Small intestine (tissue), 7 donors: Measurements from ENCODE around the gene NRN1L. TPM values are rescaled to one million over a fixed set of nuclear protein-coding genes. Genes with fewer than 3 reads are reported as not detected.

ENCODE experiments used
- DNase-seq, 2 donors: peaks; one replicate each; pipeline versions ENCODE4 v3.0.0 to v3.0.0-alpha.2; 2013
- FAIRE-seq: peaks from 2 replicates; lab custom pipeline; 2012; peaks lifted over from hg19 to GRCh38; lab: Jason Lieb, UNC
- H3K27ac ChIP-seq, 3 donors: one replicate each; pipeline ENCODE4 v1.5.1; 2013; ENCODE audit warnings: low read length in 2 of 3, mild to moderate bottlenecking in 2 of 3, control low read depth in 1 of 3, inconsistent platforms in 1 of 3, low read depth in 1 of 3, moderate library complexity in 1 of 3
- H3K27me3 ChIP-seq, 3 donors: one replicate each; pipeline ENCODE4 v1.6.1; 2013; ENCODE audit warnings: low read length in 3 of 3, inconsistent platforms in 1 of 3; ENCODE audit not compliant: control insufficient read depth in 3 of 3, insufficient read depth in 3 of 3
- H3K36me3 ChIP-seq, 3 donors: one replicate each; pipeline ENCODE4 v1.6.1; 2013; ENCODE audit warnings: low read length in 3 of 3, inconsistent platforms in 1 of 3, low read depth in 1 of 3, mild to moderate bottlenecking in 1 of 3, moderate library complexity in 1 of 3; ENCODE audit not compliant: control insufficient read depth in 3 of 3, insufficient read depth in 2 of 3
- H3K4me1 ChIP-seq, 3 donors: one replicate each; pipeline ENCODE4 v1.6.1; 2013; ENCODE audit warnings: low read length in 2 of 3, inconsistent platforms in 1 of 3, low read depth in 1 of 3, mild to moderate bottlenecking in 1 of 3, moderate library complexity in 1 of 3; ENCODE audit not compliant: control insufficient read depth in 3 of 3, insufficient read depth in 2 of 3
- H3K4me3 ChIP-seq, 3 donors: one replicate each; pipeline ENCODE4 v1.5.1; 2013; ENCODE audit warnings: low read length in 3 of 3, control low read depth in 1 of 3, inconsistent platforms in 1 of 3, low read depth in 1 of 3, mild to moderate bottlenecking in 1 of 3, moderate library complexity in 1 of 3
- H3K9me3 ChIP-seq, 2 donors: one replicate each; pipeline ENCODE4 v1.6.1; 2013; ENCODE audit warnings: low read depth in 1 of 2, low read length in 1 of 2; ENCODE audit not compliant: control insufficient read depth in 2 of 2, insufficient read depth in 1 of 2
- WGBS, 3 donors: extraction: QIAGEN DNeasy Blood & Tissue Kit; methylation state at CpG; one replicate each; pipeline ENCODE4 v1.1.7; 2013; 5-methylcytosine and 5-hydroxymethylcytosine counted together
- polyA plus RNA-seq, 4 donors: library from polyadenylated mRNA; stranded (reverse) in 3 of 4; unstranded in 1 of 4; fragments of 200-250 nt in 3 of 4; fragments of 120-200 nt in 1 of 4; gene quantifications; one replicate each; pipeline versions ENCODE4 v1.2.1 to v1.2.3, GENCODE V29; 2013
- donor health status: healthy with polysubstance abuse.
- donor health status: control.
- donor health status: control.
- donor health status: Bipolar disorder and iron deficiency.
- donor health status: healthy.

Gene NRN1L
- polyA plus RNA-seq, 4 donors = 0.69 to 6.0 (median 2.0) TPM

GRCh38 chr16:67881621-67882161, 3.0 kb upstream of the NRN1L start:
- H3K4me1 ChIP-seq = peaks cover 0 to 24% (median 0%) of the 10 kb centered on the region in 3 donors
- WGBS, 3 donors = 92 to 94% (median 93%) methylated on average over 21 of the region's 21 CpGs
- H3K4me3 ChIP-seq = no peak overlapping the region
- DNase-seq = no peak
- no peaks in the 10 kb centered on the region for H3K27me3 ChIP-seq
- H3K36me3 ChIP-seq = peaks cover 22 to 100% (median 46%) of the 10 kb centered on the region in 3 donors
- no peak for FAIRE-seq
- peak overlapping the region in 1 of 3 donors; percentile 82 for H3K27ac ChIP-seq
- no peaks in the 10 kb centered on the region for H3K9me3 ChIP-seq

GRCh38 chr16:67882374-67883145, 2.1 kb upstream of the NRN1L start:
- H3K36me3 ChIP-seq = peaks cover 22 to 96% (median 46%) of the 10 kb centered on the region in 3 donors
- no peaks in the 10 kb centered on the region for H3K27me3 ChIP-seq
- no peak for FAIRE-seq
- H3K27ac ChIP-seq = peak overlapping the region in 2 of 3 donors; percentile 32 to 82
- 74 to 83% (median 82%) methylated on average over 18 of the region's 18 CpGs for WGBS, 3 donors
- H3K9me3 ChIP-seq = no peaks in the 10 kb centered on the region
- H3K4me3 ChIP-seq = no peak overlapping the region
- no peak for DNase-seq
- peaks cover 0 to 24% (median 0%) of the 10 kb centered on the region in 3 donors for H3K4me1 ChIP-seq

GRCh38 chr16:67883146-67883871, 1.4 kb upstream of the NRN1L start:
- Histone ChIP-seq H3K27ac (peak overlapping the region; percentile 36 to 82 (median 62)), H3K9me3 (no peaks in the 10 kb centered on the region), H3K27me3 (no peaks in the 10 kb centered on the region), H3K4me1 (peaks cover 0 to 24% (median 0%) of the 10 kb centered on the region in 3 donors), H3K4me3 (no peak overlapping the region), H3K36me3 (peaks cover 17 to 90% (median 40%) of the 10 kb centered on the region in 3 donors)
- WGBS, 3 donors = 44 to 62% (median 56%) methylated on average over 5 to 6 of the region's 6 CpGs
- no peak for FAIRE-seq
- peak; percentile 85 to 87 for DNase-seq

GRCh38 chr16:67883872-67884261, 818 bp upstream of the NRN1L start:
- Histone ChIP-seq H3K4me3 (no peak overlapping the region), H3K9me3 (no peaks in the 10 kb centered on the region), H3K4me1 (peaks cover 0 to 24% (median 0%) of the 10 kb centered on the region in 3 donors), H3K27me3 (no peaks in the 10 kb centered on the region), H3K27ac (peak overlapping the region in 2 of 3 donors; percentile 36 to 82), H3K36me3 (peaks cover 17 to 87% (median 35%) of the 10 kb centered on the region in 3 donors)
- WGBS, 3 donors = 53 to 60% (median 54%) methylated on average over 11 of the region's 11 CpGs
- DNase-seq = peak; percentile 54 to 73
- FAIRE-seq = no peak

- H3K27me3 ChIP-seq = no peaks in the 10 kb centered on the region
- H3K36me3 ChIP-seq = peaks cover 8 to 70% (median 21%) of the 10 kb centered on the region in 3 donors
- FAIRE-seq (no peak), DNase-seq (no peak)
- H3K4me3 ChIP-seq = no peak overlapping the region
- no peaks in the 10 kb centered on the region for H3K9me3 ChIP-seq
- 94 to 98% (median 96%) methylated on average over 10 to 12 of the region's 12 CpGs for WGBS, 3 donors
- H3K27ac ChIP-seq = no peak overlapping the region
- peaks cover 0 to 24% (median 0%) of the 10 kb centered on the region in 3 donors for H3K4me1 ChIP-seq
These were observed 860 bp downstream of the NRN1L start for GRCh38 chr16:67885545-67885944.

GRCh38 chr16:67885976-67886375, 1.3 kb downstream of the NRN1L start:
- DNase-seq = no peak
- FAIRE-seq = no peak
- Histone ChIP-seq H3K4me1 (peaks cover 0 to 24% (median 0%) of the 10 kb centered on the region in 3 donors), H3K27ac (no peak overlapping the region), H3K27me3 (no peaks in the 10 kb centered on the region), H3K9me3 (no peaks in the 10 kb centered on the region), H3K4me3 (no peak overlapping the region), H3K36me3 (peaks cover 8 to 66% (median 18%) of the 10 kb centered on the region in 3 donors)
- 94 to 97% (median 94%) methylated on average over 19 of the region's 19 CpGs for WGBS, 3 donors

- no peaks in the 10 kb centered on the region for H3K9me3 ChIP-seq
- no peak overlapping the region for H3K27ac ChIP-seq
- WGBS, 3 donors = 90 to 96% (median 94%) methylated on average over 5 of the region's 5 CpGs
- H3K4me1 ChIP-seq = peaks cover 0 to 24% (median 0%) of the 10 kb centered on the region in 3 donors
- no peak overlapping the region for H3K4me3 ChIP-seq
- peaks cover 8 to 62% (median 15%) of the 10 kb centered on the region in 3 donors for H3K36me3 ChIP-seq
- H3K27me3 ChIP-seq = no peaks in the 10 kb centered on the region
- FAIRE-seq = no peak
- no peak for DNase-seq
These were observed 1.7 kb downstream of the NRN1L start for GRCh38 chr16:67886387-67886786.

- no peak for FAIRE-seq
- no peak for DNase-seq
- Histone ChIP-seq H3K36me3 (peaks cover 0 to 42% (median 2%) of the 10 kb centered on the region in 3 donors), H3K27me3 (no peaks in the 10 kb centered on the region), H3K4me3 (no peak overlapping the region), H3K27ac (no peak overlapping the region), H3K4me1 (peaks cover 0 to 8% (median 0%) of the 10 kb centered on the region in 3 donors), H3K9me3 (no peaks in the 10 kb centered on the region)
- 87 to 91% (median 88%) methylated on average over 3 of the region's 3 CpGs for WGBS, 3 donors
These were observed 3.6 kb downstream of the NRN1L start for GRCh38 chr16:67888331-67888730.
